ENCODE results near the gene TBXT.
"Not testable (repeated sequence)": the region's sequence is repeated elsewhere in the genome, so short reads cannot be mapped to it uniquely, and the experiment has no call there.

TBXT gene, protein sequence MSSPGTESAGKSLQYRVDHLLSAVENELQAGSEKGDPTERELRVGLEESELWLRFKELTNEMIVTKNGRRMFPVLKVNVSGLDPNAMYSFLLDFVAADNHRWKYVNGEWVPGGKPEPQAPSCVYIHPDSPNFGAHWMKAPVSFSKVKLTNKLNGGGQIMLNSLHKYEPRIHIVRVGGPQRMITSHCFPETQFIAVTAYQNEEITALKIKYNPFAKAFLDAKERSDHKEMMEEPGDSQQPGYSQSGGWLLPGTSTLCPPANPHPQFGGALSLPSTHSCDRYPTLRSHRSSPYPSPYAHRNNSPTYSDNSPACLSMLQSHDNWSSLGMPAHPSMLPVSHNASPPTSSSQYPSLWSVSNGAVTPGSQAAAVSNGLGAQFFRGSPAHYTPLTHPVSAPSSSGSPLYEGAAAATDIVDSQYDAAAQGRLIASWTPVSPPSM

DNA sequence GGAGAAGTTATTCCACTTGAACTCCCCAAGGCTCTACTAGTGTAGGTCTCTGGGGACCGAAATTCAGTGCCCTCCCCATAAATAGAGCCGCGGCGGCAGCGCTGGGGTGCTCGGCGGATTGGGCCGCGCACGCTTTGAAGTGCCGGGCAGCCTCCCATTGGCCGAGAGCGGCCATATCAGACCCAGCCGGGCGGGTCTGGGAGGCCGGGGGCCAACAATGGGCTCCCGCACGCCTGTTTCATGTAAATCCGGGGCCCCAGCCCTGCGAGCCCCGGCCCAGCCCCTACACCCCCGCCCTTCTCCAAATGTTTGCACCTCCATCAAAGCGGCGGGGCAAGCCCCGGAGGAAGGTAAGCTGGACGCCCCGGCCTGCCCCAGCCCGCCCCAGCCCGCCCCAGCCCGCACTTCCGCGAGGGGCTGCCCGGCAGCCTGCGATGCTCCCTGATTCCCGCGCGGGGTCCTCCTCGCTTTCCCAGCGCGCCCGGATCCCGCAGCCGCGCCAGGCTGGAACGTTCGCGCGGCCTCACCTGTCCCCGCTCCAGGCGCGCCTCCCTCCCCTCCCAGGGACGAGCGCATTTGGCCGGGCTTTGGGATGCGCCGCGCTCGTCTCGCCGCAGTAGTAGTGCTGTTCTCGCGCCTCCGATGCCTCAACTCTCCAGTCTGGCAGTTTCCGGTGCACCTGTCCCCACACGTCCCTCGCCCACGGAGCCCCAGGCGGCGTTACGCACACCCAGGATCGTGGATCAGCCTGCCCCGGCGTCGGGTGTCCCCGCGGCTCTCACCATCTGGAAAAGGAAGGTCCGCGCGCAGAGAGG is at the start of gene TBXT:
Gene TBXT, minus strand, starts transcription at position 51 of the 815 bp plus-strand sequence. CDS start 260 bp downstream, outside the sequence.
- no peak for DNase-seq

DNA sequence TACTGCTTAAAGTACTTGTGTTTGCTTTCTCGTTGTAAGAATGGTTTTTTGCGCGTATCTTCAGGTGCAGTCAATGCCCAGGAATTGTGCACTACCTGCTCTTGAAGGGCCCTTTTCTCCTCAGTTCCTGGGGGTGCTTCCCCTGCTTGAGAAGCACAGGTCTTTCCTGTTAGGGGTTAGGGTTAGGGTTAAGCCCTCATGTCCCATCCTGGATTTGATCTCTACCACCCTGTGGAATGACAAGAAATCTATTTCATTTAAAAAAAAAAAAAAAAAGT is 39.6 kb upstream of the TBXT start:
- no peak for DNase-seq

DNA sequence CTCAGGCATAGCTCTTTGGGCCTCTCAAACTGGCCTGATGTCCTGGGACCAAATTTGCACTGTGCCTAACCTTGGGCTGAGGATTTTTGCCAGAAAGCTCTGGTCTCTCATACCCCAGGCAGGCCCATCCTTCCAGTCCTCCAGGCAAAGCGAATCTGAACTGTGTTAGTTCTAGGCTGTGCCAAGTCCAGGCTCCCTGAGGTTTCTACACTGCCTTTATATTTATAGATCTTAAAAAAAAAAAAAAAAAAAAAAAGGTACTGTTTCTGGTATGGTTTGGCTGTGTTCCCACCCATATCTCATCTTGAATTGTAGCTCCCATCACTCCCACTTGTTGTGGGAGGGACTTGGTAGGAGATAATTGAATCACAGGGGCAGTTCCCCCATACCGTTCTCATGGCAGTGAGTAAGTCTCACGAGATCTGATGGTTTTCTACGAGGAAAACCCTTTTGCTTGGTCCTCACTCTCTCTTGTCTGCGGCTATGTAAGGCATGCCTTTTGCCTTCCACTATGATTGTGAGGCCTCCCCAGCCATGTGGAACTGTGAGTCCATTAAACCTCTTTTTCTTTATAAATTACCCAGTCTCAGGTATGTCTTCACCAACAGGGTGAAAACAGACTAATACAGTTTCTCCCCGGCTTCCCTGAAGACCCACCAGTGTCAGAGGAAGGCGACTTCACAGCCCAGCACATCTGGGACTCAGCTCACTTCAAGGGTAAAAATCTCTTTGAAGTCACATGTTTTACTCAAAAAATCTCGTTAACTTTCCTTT is 39.0 kb upstream of the TBXT start:
- no peak for DNase-seq

DNA sequence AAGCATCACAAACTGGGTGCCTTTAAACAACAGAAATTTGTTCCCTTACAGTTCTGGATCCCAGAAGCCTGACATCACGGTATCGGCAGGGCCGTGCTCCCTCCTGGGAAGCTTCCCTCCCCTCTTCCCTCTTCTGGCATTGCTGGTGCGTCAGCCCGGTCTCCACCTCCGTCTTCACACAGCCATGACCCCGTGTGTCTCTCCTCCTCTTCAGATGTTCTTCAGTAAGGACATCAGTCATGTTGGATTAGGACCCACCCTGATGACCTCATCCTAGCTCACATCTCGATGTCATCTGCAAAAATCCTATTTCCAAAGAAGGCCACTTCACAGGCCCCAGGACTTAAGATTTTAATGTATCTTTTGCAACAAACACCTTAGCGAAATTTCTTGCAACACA is 38.4 kb upstream of the TBXT start:
- no peak for DNase-seq

DNA sequence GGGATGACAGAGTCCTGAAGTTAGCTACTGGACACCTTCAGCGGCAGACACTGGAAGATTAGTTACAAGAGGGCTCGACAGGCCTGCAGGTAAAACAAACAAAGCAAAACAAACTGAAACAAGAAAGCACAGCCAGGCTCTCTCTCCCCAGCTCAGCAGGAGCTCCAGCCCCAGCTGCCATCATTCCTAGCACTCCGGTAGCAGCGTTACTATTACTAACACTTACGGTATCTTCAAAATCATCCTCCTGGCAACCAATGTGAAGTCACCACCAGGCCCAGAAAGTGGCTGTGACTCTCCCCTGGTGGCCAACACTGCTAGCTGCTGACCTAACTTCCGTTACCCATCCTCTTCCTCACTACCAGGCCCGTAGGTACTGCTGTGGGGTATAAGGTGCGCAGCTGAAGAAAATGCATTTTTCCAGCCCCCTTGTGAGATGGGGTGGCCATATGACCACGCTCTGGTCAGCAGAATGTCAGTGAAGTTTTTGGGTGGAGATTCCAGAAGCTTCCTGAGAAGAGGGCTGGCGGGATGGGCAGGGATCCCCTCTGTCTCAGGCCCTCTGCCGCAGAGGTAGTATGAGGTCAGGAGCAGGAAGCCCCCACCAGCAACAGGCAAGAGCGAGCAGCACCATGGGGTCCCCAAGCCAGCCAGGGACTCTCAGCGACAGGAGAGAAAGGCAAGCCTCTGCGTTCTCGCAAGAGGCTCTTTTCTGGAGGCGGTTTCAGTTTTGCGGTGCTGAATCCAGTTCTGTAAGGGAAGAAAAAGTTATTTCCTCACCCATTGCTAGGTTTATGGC is 37.4 kb upstream of the TBXT start:
- DNase-seq = no peak

DNA sequence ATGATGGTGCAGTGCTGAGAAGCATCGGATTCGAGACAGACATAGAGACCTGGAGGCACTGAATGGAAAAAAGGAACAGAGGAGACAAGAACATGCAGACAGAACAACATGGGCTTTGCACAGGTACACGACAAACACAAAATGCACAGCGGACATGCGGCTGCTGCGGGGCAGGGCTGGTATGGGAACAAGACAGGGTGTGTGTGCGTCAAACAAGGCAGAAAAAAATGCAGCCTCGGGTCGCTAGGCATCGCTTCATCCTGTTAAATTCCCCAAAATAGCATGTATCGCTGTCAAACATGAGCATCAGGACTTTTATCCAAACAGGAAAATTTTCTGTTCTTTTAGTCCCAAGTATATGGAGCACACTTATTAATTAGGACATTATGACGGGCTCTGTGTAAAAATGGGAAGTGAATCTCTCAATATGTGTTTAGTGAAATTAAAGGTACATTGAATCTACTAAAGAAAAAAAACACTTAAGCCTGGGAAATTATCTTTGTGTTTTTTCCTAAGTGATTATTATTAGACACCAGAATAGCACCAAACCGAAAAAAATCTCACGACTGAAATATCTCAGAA is 36.1 kb upstream of the TBXT start:
- DNase-seq = no peak

DNA sequence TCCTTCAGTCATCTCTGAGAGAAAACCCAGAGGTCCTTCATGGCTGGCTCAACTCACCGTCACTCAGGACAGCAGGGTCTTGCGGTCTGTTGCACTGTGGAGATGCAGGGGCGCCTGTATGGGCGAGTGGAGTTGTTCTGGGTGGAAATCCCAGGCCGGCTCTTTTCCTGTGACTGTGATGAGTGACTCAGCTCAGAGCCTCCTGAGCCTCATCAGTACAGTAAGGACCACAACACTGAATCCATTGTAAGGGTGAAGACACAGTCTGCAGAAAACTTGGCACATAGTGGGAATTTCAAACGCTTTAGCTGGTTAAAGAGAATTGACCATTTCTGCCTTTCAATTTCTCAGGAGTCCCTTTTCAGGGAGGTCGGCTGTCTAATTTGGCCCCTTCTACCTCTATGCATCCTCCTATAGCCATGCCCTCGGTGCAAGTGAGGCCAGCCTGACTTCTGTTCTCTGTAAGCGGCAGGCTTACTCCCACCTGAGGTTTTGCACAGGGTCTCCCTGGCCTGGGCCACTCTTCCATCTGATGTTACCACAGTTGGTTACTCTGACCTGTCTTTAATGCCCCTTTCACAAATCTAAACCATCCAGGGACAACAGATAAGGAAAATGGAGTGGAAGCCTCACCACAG is 35.5 kb upstream of the TBXT start:
- no peak for DNase-seq

DNA sequence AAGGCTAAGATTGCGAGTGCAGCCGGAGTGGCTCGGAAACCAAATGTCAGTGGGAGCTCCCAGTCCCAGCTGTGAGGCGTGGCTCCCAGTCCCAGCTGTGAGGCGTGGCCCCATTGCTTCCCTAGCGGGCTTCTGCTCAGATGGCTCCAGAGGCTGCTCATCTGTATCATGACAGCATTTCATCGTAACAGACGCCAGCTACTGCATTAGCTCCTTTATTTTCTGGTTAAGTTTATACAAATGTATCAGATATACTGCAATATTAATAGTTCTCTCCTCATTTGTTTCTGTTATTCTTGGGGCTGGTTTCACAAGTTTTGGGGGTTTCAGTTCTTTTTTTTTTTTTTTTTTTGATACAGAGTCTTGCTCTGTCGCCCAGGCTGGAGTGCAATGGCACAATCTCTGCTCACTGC is 34.7 kb upstream of the TBXT start:
- DNase-seq = peak; percentile 36

DNA sequence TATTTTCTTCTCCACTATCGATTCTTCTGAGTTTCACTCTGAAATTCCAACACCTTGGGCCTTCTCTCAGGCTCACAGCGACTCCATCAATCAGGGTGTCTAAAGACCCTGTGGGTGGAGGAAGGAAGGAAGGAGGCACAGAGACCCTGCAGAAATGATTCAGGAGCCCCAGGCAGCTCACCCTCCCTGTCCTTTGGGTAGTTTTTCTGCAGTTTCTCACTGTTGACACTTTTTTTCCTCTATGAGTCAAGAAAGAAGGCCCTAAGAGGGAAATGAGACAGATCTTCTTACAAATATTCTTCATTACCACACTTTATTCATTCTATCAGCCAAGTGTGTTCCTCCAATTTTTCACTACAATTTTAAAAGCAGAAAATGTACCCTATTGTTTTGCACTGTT is 34.2 kb upstream of the TBXT start:
- no peak for DNase-seq

DNA sequence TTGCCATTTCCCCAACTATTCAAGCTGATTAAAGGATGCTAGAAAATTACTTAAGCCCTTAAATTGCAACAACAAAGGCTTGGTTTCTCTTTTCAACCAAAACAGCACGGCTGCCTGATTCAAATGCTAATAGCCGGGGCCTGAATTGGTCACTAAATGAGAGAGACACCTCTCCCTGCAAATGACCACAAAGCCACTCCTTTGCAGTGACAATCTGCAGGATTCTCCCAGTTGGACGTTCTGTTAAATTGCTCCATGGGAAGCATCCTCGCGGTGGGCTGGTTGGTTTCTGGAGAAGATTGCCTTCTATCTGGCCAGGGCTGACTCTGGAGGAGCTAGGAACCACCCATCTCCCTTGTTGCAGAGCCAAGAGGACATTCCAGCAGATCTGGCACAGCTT is 29.7 kb upstream of the TBXT start:
- no peak for DNase-seq

DNA sequence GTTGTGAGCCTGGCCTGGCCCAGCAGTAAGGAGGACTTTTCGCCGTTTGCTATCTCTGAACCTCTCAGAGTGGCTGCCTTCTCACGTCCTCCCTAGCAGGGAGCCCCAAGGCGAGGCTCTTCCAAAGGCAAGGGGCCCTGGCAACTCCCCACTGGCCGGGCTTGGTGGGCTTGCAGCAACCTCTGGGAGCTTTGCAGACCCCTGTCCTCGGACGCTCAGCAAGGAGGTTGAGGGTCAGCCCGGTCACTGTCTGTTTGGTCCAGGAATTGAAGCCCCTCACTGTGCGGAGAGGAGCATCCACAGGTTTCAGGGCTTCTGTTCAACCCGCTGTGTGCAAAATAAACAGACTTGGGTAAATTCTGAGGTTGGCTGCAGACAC is 28.2 kb upstream of the TBXT start:
- no peak for DNase-seq

DNA sequence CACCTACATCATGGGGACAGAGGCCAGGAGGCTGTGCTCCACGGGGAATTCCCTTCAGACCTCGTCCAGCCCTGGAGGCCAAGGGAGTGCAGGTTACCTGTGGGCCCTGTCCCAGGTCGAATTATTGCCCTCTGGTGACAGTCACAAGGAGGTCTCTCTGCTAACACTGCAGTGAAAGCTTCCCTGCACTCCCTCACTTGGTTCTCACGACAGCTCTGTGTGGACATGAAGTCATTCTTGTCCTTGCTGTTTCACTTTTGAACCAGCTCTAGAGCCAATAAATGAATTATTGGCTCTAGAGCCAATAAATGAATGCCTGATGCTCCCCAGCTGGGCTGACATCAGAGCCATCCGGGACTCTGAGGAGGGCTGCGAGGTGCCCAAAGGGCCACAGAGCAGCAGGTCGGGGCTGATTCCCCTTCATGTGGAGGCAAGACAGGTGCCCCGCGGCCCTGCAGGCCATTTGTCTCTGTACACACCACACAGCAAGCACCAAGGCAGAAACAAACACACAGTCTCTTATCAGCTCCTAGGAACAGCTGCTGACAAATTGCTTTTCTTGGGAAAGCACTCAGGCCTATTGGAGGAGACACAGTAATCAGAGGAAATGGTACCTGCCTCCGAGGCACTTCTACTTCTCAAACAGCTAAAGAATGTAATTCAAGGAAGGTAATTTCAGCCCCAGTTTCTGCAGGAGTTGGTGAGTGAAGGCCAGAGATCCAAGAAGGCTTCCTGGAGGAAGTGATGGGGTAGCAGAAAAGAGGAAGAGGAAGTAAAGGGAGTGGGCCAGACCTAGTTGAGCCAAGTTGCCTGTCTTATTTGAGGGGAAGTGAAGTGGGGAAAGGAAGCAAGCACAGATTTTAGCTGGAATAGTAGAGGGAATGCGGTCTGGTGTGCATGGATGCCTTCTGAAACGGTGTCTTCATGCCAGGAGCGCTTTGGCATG is 27.5 kb upstream of the TBXT start:
- DNase-seq = no peak

DNA sequence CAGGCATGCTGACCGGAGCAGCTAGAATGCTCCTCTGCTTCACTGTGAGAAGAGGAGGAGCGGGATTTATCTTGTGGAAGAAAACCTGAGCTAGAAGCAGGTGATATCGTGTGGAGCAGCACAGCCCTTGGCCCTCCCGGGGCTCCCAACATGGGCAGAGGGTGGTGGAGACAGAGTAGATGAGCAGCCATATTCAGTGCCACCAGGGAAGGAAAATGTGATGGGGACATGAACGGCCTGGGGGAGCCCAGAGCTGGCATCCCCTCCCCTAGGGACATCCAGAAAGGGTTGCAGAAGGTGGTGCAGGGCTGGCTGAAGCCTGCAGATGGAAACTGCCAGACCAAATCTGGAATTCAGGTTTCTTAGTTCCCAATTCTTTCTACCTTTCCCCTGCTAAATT is 24.9 kb upstream of the TBXT start:
- no peak for DNase-seq

DNA sequence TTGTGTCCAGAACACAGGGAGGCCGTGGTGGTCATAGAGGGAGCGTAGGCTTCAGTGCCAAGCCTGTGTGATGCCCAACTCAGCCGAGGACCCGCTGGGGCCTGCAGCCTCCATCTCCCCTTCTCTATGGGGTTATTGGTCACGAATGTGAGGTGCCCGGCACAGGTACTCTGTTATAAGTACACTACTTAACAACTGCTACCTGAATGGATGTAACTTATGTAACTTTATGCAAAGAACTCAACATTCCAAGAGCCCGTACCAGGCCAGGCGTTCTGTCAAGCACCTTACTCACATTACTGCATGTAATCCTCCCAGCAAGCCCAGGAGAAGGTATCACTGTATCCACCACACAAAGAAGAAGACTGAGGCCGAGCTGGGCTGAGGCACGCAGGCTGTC is 24.5 kb upstream of the TBXT start:
- no peak for DNase-seq

DNA sequence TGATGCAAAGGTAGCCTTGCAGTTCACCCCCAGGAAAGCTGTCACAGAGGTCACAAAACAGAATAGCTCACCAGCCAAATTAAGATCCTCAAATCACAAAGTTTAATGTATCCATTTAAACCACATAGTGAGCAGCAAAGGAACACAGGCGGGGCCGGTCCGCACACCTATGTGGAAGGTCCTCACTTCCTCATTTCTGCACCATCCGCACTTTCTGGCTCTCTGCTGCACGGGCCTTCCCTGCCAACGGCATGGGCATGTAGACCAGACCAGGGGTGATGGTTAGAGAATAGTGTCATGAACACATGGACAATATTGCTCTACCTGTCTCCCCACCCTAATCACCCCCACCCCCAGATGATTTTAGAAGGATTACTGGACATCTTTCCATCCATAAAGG is 12.1 kb upstream of the TBXT start:
- no peak for DNase-seq

DNA sequence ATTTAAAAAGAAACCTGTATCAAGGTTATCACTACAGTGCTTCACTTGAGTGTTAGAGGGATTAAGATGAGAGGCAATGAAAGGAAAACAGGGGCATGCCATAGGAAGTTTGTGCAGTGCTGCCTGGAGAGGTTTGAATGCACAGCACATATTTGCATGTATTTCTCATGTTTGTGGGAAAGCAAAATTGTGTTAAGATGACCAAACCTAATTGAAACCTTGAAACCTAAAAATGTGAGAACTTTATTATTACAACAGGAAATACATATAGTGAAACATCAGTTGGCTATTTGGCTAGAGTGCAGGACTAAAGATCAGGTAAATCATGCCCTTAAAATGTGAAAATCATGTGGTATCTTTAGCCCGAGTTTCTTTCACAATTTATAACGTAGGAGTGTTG is 8.5 kb upstream of the TBXT start:
- no peak for DNase-seq

DNA sequence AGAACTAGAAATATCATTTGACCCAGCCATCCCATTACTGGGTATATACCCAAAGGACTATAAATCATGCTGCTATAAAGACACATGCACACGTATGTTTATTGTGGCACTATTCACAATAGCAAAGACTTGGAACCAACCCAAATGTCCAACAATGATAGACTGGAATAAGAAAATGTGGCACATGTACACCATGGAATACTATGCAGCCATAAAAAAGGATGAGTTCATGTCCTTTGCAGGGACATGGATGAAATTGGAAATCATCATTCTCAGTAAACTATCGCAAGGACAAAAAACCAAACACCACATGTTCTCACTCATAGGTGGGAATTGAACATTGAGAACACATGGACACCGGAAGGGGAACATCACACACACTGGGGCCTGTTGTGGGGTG is 7.4 kb upstream of the TBXT start:
- not testable (repeated sequence) for DNase-seq

DNA sequence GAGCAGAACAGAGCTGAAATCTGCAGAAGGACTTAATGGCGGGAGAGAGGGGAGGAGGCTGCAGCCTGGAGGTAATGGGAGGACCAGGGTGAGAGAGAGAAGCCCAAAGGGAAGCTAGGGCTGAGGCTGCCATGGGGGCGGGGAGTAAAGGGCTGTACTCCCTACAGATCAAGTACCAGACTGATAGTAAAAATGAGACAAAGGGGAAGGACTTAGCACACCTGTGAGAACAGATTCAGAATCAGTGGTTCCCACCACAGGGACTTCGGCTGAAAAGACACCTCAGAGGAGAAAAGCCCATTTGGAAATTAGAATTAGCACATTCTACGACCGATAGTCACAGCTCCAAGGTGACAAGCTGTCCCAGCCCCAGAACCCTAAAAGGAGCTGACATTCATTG is 6.4 kb upstream of the TBXT start:
- DNase-seq = no peak

DNA sequence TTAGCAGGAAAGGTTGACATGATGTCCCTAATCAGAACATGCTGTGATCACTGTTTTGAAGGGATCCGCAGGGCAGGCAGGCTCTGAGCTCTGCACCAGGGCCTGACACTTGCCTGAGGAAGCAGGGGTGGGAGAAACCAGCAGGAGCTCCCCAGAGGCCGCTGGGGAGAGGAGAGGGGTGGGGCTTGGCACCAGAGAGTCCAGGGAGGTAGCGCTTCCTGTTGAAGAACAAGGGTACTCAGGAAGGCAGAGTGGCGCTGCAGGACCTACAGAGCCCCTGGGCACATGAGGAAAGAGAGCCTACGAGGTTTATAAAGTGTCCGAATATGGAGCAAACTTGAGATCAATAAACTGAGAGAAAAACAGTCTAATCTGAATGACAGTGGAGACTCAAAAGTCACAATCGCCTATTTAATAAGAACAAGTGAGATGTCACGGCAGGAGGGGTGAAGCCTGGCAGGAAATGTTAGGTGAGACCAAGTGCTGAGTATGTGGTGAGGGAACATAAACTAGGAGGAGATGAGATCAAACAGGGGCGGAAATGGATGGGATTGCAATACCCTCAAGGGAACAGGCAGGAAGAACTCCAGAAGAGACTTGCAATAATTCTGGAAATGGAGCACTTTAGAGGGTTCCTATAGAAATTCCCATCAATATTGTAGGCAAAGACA is 5.8 kb upstream of the TBXT start:
- no peak for DNase-seq

DNA sequence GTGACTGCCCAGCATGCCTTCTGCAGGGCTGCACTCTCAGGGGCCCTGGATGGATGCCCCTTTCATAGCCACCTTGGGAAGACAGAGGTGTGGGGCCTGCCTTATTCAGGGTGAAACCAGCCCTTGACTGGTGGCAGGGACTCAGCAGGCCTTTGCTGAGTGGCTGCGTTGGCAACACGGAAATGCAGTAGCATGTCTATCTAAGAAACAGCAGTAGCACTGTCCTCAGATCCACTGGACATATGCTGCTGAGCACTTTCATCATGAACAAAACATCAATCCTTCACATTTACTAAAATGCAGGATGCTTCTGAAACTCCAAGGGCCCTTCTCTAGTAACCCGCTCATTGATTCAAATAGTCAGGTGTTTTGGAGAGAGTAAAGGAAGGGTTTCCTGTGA is 4.9 kb upstream of the TBXT start:
- no peak for DNase-seq

Data from femur (tissue), 1 donor.